ENCODE data around the gene TEX14.
"Not testable (repeated sequence)": the region's sequence is repeated elsewhere in the genome, so short reads cannot be mapped to it uniquely, and the experiment has no call there.

The TEX14 gene

GRCh38 chr17:58555109-58555508 lies 136.7 kb downstream of the TEX14 start:
- DNase-seq: not testable (repeated sequence)

- no peak for DNase-seq
These were observed 150.6 kb downstream of the TEX14 start for GRCh38 chr17:58541249-58541648.

GRCh38 chr17:58539698-58540097 lies 152.1 kb downstream of the TEX14 start:
- no peak for DNase-seq

- no peak for DNase-seq
These were observed 152.9 kb downstream of the TEX14 start for GRCh38 chr17:58538811-58539409.

- no peak for DNase-seq
These were observed 154.6 kb downstream of the TEX14 start for GRCh38 chr17:58537266-58537665.

GRCh38 chr17:58536542-58536941 lies 155.3 kb downstream of the TEX14 start:
- no peak for DNase-seq

GRCh38 chr17:58535431-58535830 lies 156.4 kb downstream of the TEX14 start:
- no peak for DNase-seq

- peak; percentile 22 for DNase-seq
These were observed 156.9 kb downstream of the TEX14 start for GRCh38 chr17:58534901-58535421.

- DNase-seq: no peak
These were observed 157.5 kb downstream of the TEX14 start for GRCh38 chr17:58534331-58534730.

- DNase-seq: no peak
These were observed 158.1 kb downstream of the TEX14 start for GRCh38 chr17:58533616-58534188.

- no peak for DNase-seq
These were observed 159.3 kb downstream of the TEX14 start for GRCh38 chr17:58532555-58532951.

- DNase-seq: peak; percentile 63
These were observed 159.9 kb downstream of the TEX14 start for GRCh38 chr17:58531661-58532554.

- DNase-seq: no peak
These were observed 160.7 kb downstream of the TEX14 start for GRCh38 chr17:58531122-58531521.

GRCh38 chr17:58530655-58531054 lies 161.2 kb downstream of the TEX14 start:
- DNase-seq: no peak

- DNase-seq: no peak
These were observed 162.6 kb downstream of the TEX14 start for GRCh38 chr17:58529275-58529674.

GRCh38 chr17:58528443-58528842 lies 163.4 kb downstream of the TEX14 start:
- no peak for DNase-seq

- DNase-seq: no peak
These were observed 163.9 kb downstream of the TEX14 start for GRCh38 chr17:58527949-58528348.

- no peak for DNase-seq
These were observed 164.5 kb downstream of the TEX14 start for GRCh38 chr17:58527306-58527705.

GRCh38 chr17:58525239-58525638 lies 166.6 kb downstream of the TEX14 start:
- no peak for DNase-seq

GRCh38 chr17:58521680-58522079 lies 170.2 kb downstream of the TEX14 start:
- no peak for DNase-seq

- DNase-seq: no peak
These were observed 170.9 kb downstream of the TEX14 start for GRCh38 chr17:58520843-58521430.

GRCh38 chr17:58517928-58518609 lies 173.8 kb downstream of the TEX14 start:
- DNase-seq: peak; percentile 100

Measured in CD4-positive, alpha-beta T cell treated with Interferon gamma for 1 hour (primary cell).